SK-N-SH (cell line): ENCODE measurements around the gene CLPTM1L.

Experiments
- CTCF ChIP-seq: fragments of 200-600 bp; sonication (generic); IDR thresholded peaks from 2 replicates; pipeline ENCODE4 v1.6.1; 2017; ENCODE audit warnings: antibody characterized with exemption, mild to moderate bottlenecking, moderate library complexity
- EZH2phosphoT487 ChIP-seq: fragments of 200-600 bp; sonication (generic); IDR thresholded peaks from 2 replicates; pipeline ENCODE4 v1.6.1; 2017; ENCODE audit warnings: low read depth, mixed run types, mild to moderate bottlenecking, antibody characterized with exemption, moderate library complexity, borderline replicate concordance
- TF ChIP-seq, protein P1 (sequence below): IDR thresholded peaks from 2 replicates; pipeline ENCODE4 v1.4.0; 2012; ENCODE audit warnings: low read depth, borderline replicate concordance

GRCh38 chr5:1312206-1312605 is 32.7 kb downstream of the CLPTM1L start:
- TF ChIP-seq, protein P1, sequence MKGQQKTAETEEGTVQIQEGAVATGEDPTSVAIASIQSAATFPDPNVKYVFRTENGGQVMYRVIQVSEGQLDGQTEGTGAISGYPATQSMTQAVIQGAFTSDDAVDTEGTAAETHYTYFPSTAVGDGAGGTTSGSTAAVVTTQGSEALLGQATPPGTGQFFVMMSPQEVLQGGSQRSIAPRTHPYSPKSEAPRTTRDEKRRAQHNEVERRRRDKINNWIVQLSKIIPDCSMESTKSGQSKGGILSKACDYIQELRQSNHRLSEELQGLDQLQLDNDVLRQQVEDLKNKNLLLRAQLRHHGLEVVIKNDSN: no peak
- TF ChIP-seq EZH2phosphoT487: no peak
- TF ChIP-seq CTCF: no peak
